Measurements from ENCODE around the gene ZNF330. TPM values are rescaled to one million over a fixed set of nuclear protein-coding genes. Genes with fewer than 3 reads are reported as not detected.

ZNF330 gene
- polyA plus RNA-seq, 2 of the 4 experiments (the other 2 are of a cell fraction): 34.9 to 45.0 TPM

DNA sequence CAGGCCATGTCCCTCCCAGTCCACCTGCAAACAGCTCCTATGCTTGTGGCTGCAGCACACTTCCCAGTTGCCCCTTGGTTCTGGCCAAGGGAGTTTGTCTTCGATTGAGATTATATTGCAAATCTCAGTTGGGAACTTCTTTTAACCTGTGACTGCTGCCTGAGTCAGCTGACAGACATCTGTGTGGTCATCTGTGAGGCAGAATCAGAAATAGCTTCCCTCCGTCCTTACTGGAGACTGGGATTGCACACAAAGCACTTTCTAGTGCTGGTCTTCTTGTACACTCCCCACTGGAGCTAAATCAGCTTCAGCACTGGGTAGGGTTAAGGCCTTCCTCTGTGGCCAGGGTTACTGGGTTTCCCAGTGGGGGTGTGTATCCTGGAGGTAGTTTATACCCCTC lies 34.3 kb downstream of the ZNF330 start:
- TF ChIP-seq POLR2AphosphoS2 (conservative IDR thresholded peaks at IDR 0.05; ENCODE audit: low read length): no peak
- TF ChIP-seq HDAC2 (IDR thresholded peaks at IDR 0.05): no peak
- TF ChIP-seq HOXB13 (CRISPR knock-in tag; IDR thresholded peaks at IDR 0.05; ENCODE audit: low read depth): no peak
- TF ChIP-seq ZSCAN20 (CRISPR knock-in tag; IDR thresholded peaks at IDR 0.05): no peak
- TF ChIP-seq RARB (CRISPR knock-in tag; IDR thresholded peaks at IDR 0.05): no peak
- WGBS (ENCODE audit: missing lambda C conversion rate): 38% methylated on average over 2 of the region's 2 CpGs
- Histone ChIP-seq H3K4me2 (no peak overlapping the region), H3K27ac (no peak overlapping the region), H3K4me1 (no peaks in the 10 kb centered on the region), H3K9me3 (no peaks in the 10 kb centered on the region), H3K4me3 (no peak overlapping the region)
- no peak for FAIRE-seq
- no peak for DNase-seq (ENCODE audit: low read depth in 1 of 2, low spot score in 1 of 2)
- ATAC-seq: no peak
- CTCF ChIA-PET: no interaction called here
- POLR2A ChIA-PET: no interaction called here

DNA sequence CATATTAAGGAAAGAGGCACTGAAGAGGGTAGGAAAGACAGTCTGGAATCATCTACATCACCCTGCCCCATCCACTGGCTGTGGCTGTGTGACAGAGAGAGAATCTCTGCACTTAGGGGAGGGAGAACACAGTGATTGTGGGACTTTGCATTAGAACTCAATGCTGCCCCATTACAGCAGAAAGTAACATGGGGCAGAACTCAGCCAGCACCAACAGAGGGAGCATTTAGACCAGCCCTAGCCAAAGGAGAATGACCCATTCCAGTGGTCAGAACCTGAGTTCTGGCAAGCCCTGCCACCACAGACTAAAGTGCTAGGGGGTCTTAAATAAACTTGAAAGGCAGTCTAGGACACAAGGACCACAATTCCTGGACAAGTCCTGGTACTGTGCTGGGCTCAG lies 37.9 kb downstream of the ZNF330 start:
- ChIA-PET CTCF (interaction anchor here (0.5 kb wide), 1 partner anchor 373 kb away, joined by 3 read pairs; no protein-coding TSS in a partner anchor), POLR2A (no interaction called here)
- no peaks in the 10 kb centered on the region for H3K4me1 ChIP-seq
- ATAC-seq (no peak), FAIRE-seq (no peak), DNase-seq (ENCODE audit: low read depth in 1 of 2, low spot score in 1 of 2) (no peak)
- H3K4me2 ChIP-seq: no peak overlapping the region
- no peak overlapping the region for H3K4me3 ChIP-seq
- TF ChIP-seq PHF8 (IDR thresholded peaks at IDR 0.05; ENCODE audit: borderline replicate concordance, low read depth) (no peak), RFX5 (IDR thresholded peaks at IDR 0.05) (no peak), USF2 (IDR thresholded peaks at IDR 0.05) (no peak), ESRRA (IDR thresholded peaks at IDR 0.05; ENCODE audit: borderline replicate concordance, low read length) (no peak), NR3C1 (IDR thresholded peaks at IDR 0.05) (no peak)
- H3K9me3 ChIP-seq: no peaks in the 10 kb centered on the region
- H3K27ac ChIP-seq: no peak overlapping the region

DNA sequence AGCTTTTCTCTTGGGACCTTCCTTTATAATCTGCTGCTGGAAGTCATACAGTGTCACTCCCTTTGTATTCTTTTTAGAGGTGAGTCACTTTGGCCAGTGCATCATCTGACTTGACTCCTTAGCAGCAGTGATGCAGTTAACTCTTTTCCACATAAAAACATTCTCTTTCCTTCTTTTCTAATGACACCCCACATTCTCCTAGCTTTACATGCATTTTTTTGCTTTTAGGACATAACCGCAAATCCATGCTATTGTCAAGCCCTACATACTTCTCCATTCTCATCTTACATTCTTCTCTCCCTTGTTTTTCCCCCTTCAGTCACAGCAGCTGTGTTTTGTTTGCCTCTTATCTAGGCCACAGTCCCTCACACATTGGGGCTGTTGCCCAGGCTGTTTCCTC lies 55.1 kb downstream of the ZNF330 start:
- Histone ChIP-seq H3K9me3 (no peaks in the 10 kb centered on the region), H3K27ac (no peak overlapping the region), H3K4me1 (no peaks in the 10 kb centered on the region), H3K4me2 (no peak overlapping the region), H3K4me3 (no peak overlapping the region)
- POLR2A ChIA-PET: interaction anchor here (0.7 kb wide), 1 partner anchor 741 kb away, joined by 3 read pairs; no protein-coding TSS in a partner anchor
- no peak for FAIRE-seq
- CTCF ChIA-PET: no interaction called here
- ATAC-seq: no peak
- DNase-seq (ENCODE audit: low read depth in 1 of 2, low spot score in 1 of 2): no peak
- TF ChIP-seq HMGXB4 (CRISPR knock-in tag; IDR thresholded peaks at IDR 0.05; ENCODE audit: borderline replicate concordance): no peak
- TF ChIP-seq, protein P1, sequence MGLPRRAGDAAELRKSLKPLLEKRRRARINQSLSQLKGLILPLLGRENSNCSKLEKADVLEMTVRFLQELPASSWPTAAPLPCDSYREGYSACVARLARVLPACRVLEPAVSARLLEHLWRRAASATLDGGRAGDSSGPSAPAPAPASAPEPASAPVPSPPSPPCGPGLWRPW (IDR thresholded peaks at IDR 0.05): no peak
- no peak for TF ChIP-seq USF2 (IDR thresholded peaks at IDR 0.05)
- no peak for TF ChIP-seq MAFK (IDR thresholded peaks at IDR 0.05; ENCODE audit: partially characterized antibody)
- TF ChIP-seq SMC3 (IDR thresholded peaks at IDR 0.05): no peak
- no peak for TF ChIP-seq ZC3H11A (IDR thresholded peaks at IDR 0.05)
- TF ChIP-seq, protein P2, sequence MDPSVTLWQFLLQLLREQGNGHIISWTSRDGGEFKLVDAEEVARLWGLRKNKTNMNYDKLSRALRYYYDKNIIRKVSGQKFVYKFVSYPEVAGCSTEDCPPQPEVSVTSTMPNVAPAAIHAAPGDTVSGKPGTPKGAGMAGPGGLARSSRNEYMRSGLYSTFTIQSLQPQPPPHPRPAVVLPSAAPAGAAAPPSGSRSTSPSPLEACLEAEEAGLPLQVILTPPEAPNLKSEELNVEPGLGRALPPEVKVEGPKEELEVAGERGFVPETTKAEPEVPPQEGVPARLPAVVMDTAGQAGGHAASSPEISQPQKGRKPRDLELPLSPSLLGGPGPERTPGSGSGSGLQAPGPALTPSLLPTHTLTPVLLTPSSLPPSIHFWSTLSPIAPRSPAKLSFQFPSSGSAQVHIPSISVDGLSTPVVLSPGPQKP (IDR thresholded peaks at IDR 0.05; ENCODE audit: low read depth, low read length): no peak
- TF ChIP-seq FOXS1 (CRISPR knock-in tag; IDR thresholded peaks at IDR 0.05): no peak
- TF ChIP-seq HEYL (CRISPR knock-in tag; IDR thresholded peaks at IDR 0.05): no peak
- no peak for TF ChIP-seq MAZ (IDR thresholded peaks at IDR 0.05; ENCODE audit: borderline replicate concordance, low read depth, low read length)
- TF ChIP-seq ZFP36 (IDR thresholded peaks at IDR 0.05; ENCODE audit: borderline replicate concordance, partially characterized antibody): no peak
- TF ChIP-seq PBX3 (IDR thresholded peaks at IDR 0.05): no peak
- no peak for TF ChIP-seq ZSCAN20 (CRISPR knock-in tag; IDR thresholded peaks at IDR 0.05)
- TF ChIP-seq ZNF302 (CRISPR knock-in tag; IDR thresholded peaks at IDR 0.05): no peak
- no peak for TF ChIP-seq EHF (CRISPR knock-in tag; IDR thresholded peaks at IDR 0.05)
- TF ChIP-seq RARB (CRISPR knock-in tag; IDR thresholded peaks at IDR 0.05): no peak
- TF ChIP-seq POLR2A (IDR thresholded peaks at IDR 0.05; ENCODE audit: low read length): no peak
- TF ChIP-seq FOSL2 (IDR thresholded peaks at IDR 0.05): no peak
- no peak for TF ChIP-seq FOSL2 (CRISPR knock-in tag; IDR thresholded peaks at IDR 0.05)
- TF ChIP-seq BHLHE40 (IDR thresholded peaks at IDR 0.05; ENCODE audit: low read depth, low read length): no peak
- WGBS (ENCODE audit: missing lambda C conversion rate): 78% methylated on average over 1 of the region's 1 CpG
